Nephron (organoid): ENCODE measurements around the gene SIRT1.
"Not testable (repeated sequence)": the region's sequence is repeated elsewhere in the genome, so short reads cannot be mapped to it uniquely, and the experiment has no call there.

Experiments
- H3K27ac Mint-ChIP-seq, 3 experiments: 2 replicates each; pipeline ENCODE4 v1.8.0; 2020; ENCODE audit warnings: mixed read lengths in 3 of 3, mild to moderate bottlenecking in 2 of 3, moderate library complexity in 1 of 3
- H3K27me3 Mint-ChIP-seq: 2 replicates; pipeline ENCODE4 v1.8.0; 2021; ENCODE audit warnings: low read depth, mild to moderate bottlenecking, moderate library complexity, mixed read lengths
- H3K36me3 Mint-ChIP-seq: 2 replicates; pipeline ENCODE4 v1.8.0; 2020; ENCODE audit warnings: low read depth, mixed read lengths
- H3K4me1 Mint-ChIP-seq: 2 replicates; pipeline ENCODE4 v1.8.0; 2020; ENCODE audit warnings: mixed read lengths
- H3K4me3 Mint-ChIP-seq, 3 experiments: 2 replicates each; pipeline ENCODE4 v1.8.0; 2020; ENCODE audit warnings: mild to moderate bottlenecking in 3 of 3, mixed read lengths in 3 of 3, moderate library complexity in 2 of 3
- H3K9me3 Mint-ChIP-seq: 2 replicates; pipeline ENCODE4 v1.8.0; 2020; ENCODE audit warnings: mixed read lengths
- TF ChIP-seq, protein P1 (sequence below), 3 experiments: fragments of 200-600 bp; sonication (generic); IDR thresholded peaks; one replicate each; pipeline ENCODE4 v1.5.0; 2021; ENCODE audit warnings: antibody characterized with exemption in 3 of 3; ENCODE audit not compliant: unreplicated experiment in 3 of 3

The SIRT1 gene

DNA sequence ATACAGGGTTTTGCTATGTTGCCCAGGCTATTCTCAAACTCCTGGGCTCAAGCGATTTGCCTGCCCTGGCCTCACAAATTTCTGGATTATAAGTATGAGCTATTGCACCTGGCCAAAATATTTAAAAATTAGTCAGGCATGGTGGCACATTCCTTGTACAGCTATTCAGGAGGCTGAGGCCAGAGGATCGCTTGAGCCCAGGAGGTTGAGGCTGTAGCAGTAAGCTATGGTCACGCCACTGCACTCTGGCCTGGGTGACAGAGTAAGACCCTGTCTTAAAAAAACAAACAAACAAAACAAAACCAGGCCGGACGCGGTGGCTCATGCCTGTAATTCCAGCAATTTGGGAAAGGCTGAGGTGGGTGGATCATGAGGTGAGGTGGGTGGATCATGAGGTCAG lies 14.5 kb upstream of the SIRT1 start:
- H3K4me3 Mint-ChIP-seq = no peak overlapping the region
- TF ChIP-seq, protein P1, sequence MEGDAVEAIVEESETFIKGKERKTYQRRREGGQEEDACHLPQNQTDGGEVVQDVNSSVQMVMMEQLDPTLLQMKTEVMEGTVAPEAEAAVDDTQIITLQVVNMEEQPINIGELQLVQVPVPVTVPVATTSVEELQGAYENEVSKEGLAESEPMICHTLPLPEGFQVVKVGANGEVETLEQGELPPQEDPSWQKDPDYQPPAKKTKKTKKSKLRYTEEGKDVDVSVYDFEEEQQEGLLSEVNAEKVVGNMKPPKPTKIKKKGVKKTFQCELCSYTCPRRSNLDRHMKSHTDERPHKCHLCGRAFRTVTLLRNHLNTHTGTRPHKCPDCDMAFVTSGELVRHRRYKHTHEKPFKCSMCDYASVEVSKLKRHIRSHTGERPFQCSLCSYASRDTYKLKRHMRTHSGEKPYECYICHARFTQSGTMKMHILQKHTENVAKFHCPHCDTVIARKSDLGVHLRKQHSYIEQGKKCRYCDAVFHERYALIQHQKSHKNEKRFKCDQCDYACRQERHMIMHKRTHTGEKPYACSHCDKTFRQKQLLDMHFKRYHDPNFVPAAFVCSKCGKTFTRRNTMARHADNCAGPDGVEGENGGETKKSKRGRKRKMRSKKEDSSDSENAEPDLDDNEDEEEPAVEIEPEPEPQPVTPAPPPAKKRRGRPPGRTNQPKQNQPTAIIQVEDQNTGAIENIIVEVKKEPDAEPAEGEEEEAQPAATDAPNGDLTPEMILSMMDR (IDR thresholded peaks at IDR 0.05; ENCODE audit: unreplicated experiment in 3 of 3) = no peak
- H3K4me1 Mint-ChIP-seq = no peaks in the 10 kb centered on the region
- no peaks in the 10 kb centered on the region for H3K9me3 Mint-ChIP-seq
- H3K36me3 Mint-ChIP-seq = no peaks in the 10 kb centered on the region
- H3K27ac Mint-ChIP-seq = no peak overlapping the region
- no peaks in the 10 kb centered on the region for H3K27me3 Mint-ChIP-seq

DNA sequence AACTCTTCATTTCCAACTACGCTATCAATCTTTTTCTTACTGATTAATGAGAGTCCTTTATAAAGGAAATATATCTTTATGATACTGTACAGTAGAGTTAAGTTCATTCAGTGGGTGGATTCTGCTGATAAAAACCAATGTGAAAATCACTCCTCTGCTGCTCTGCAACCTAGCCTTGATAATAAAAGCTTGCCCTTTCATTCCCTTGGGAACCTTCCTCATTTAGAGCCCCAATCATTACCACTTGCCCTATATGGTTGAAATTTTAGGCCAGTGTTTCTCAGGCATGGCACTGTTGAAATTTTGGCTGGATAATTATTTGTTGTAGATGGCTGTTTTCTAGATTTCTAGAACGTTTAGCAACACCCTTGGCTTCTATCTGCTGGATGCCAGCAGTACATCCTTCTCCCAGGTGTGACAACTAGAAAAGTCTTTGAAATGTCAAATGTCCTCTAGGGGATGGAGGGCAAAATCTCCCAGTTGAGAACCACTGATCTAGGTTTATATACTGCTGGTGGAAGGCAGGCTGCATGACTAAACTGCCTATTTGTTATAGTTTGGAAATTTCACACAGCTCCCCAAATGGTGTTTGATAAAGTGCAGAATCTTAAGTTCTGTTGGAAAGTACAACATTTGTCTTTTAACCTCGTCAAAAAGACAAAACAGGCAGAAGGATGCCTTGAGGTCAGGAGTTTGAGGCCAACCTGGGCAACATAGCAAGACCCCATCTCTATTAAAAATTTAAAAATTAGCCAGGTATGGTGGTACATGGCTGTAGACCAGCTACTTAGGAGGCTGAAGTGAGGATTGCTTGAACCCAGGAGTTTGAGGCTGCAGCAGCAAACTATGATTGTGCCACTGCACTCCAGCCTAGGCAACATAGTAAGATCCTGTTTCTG lies 8.9 kb upstream of the SIRT1 start:
- Mint-ChIP-seq H3K27me3 (no peaks in the 10 kb centered on the region), H3K36me3 (no peaks in the 10 kb centered on the region), H3K4me1 (no peaks in the 10 kb centered on the region), H3K27ac (no peak overlapping the region), H3K9me3 (no peaks in the 10 kb centered on the region), H3K4me3 (no peak overlapping the region)
- TF ChIP-seq, protein P1 (IDR thresholded peaks at IDR 0.05; ENCODE audit: unreplicated experiment in 3 of 3) = no peak

DNA sequence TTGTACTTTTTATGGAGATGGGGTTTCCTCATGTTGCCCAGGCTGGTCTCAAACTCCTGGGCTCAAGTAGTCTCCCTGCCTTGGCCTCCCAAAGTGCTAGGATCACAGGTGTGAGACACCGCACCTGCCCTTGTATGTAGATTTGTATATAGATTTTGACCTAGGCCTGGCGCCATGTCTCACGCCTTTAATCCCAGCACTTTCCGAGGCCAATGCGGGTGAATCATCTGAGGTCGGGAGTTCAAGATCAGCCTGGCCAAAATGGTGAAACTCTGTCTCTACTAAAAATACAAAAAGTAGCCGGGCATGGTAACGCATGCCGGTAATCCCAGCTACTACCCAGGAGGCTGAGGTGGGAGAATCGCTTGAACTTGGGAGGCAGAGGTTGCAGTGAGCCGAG lies 7.0 kb upstream of the SIRT1 start:
- H3K27ac Mint-ChIP-seq, H3K9me3 Mint-ChIP-seq, H3K36me3 Mint-ChIP-seq, H3K4me1 Mint-ChIP-seq, H3K4me3 Mint-ChIP-seq, H3K27me3 Mint-ChIP-seq: not testable (repeated sequence)

DNA sequence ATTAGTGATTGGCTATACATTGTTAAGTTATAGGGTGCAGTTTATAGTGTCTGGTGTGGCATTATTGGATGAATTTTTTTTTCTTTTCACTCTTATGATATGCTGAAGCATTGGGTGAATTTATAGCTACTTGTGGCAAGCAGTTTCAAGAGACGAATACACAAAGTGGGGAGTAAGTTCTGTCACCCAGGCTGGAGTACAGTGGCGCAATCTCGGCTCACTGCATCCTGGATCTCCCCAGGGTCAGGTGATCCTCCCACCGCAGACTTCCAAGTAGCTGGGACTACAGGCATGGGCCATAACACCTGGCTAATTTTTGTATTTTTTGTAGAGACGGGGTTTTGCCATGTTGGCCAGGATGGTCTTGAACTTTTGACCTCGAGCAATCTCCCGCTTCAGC lies 6.3 kb upstream of the SIRT1 start:
- Mint-ChIP-seq H3K4me3 (no peak overlapping the region), H3K9me3 (no peaks in the 10 kb centered on the region), H3K27ac (no peak overlapping the region), H3K36me3 (no peaks in the 10 kb centered on the region), H3K27me3 (no peaks in the 10 kb centered on the region), H3K4me1 (no peaks in the 10 kb centered on the region)
- TF ChIP-seq, protein P1 (IDR thresholded peaks at IDR 0.05; ENCODE audit: unreplicated experiment in 3 of 3) = no peak

DNA sequence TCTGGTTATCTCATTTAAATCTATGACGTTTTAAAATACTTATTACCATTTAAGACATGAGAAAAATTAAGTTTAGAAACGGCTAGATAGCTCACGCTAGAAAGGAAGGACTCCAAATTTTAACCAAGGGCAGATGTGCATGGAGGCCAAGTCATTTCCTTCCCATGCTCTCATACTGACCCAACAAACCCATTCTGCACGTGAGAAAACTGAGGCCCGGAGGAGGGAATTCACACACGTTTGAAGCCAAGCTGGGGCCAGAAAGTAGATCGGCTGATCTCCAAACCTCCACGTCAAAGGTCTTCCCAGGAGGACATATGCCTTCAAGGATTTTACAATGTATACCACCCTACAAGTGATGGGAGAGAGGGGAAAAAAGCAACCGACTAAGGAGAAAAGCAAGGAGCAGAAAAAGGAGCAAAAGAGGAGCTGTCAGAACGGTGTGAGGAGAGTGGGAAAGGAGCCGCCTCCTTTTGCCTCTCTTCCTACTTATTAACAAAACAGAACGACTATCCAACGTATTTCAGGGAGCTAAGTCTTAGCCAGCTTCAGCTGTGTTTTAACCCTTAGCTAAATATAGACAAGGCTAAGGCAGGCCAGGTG lies 645 bp upstream of the SIRT1 start:
- Mint-ChIP-seq H3K27ac (peak overlapping the region; percentile 95 to 99 (median 97)), H3K27me3 (no peaks in the 10 kb centered on the region), H3K4me3 (peak overlapping the region; percentile 84 to 95 (median 93)), H3K9me3 (no peaks in the 10 kb centered on the region), H3K4me1 (peaks cover 10% of the 10 kb centered on the region), H3K36me3 (peaks cover 18% of the 10 kb centered on the region)
- TF ChIP-seq, protein P1 (IDR thresholded peaks at IDR 0.05; ENCODE audit: unreplicated experiment in 3 of 3) = no peak

DNA sequence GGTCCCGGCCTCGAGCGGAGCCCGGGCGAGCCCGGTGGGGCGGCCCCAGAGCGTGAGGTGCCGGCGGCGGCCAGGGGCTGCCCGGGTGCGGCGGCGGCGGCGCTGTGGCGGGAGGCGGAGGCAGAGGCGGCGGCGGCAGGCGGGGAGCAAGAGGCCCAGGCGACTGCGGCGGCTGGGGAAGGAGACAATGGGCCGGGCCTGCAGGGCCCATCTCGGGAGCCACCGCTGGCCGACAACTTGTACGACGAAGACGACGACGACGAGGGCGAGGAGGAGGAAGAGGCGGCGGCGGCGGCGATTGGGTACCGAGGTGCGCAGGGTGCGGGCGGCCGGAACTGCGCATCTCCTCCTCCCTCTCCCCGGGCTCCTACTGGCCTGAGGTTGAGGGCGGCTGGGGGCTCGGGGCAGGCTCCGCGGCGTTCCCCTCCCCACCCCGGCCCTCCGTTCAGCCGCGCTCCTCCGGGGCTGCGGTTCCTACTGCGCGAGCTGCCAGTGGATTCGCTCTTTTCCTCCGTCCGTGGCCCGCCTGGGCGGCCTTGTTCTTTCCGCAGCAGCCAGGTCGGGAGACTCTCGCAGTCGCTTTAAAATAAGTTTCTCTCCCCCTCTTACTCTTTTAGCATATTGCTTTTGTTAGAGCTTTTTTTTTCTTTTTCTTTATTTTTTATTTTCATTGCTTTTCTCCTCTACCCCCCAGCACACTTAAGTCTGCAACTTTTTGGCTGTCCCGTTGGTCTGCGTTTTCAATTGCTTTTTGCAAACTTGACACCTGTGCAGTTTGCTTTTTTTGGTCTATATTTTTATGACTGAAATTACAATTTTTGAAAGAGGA lies 600 bp downstream of the SIRT1 start:
- TF ChIP-seq, protein P1 (IDR thresholded peaks at IDR 0.05; ENCODE audit: unreplicated experiment in 3 of 3) = no peak
- peak overlapping the region; percentile 95 to 99 (median 97) for H3K27ac Mint-ChIP-seq
- no peaks in the 10 kb centered on the region for H3K27me3 Mint-ChIP-seq
- H3K4me1 Mint-ChIP-seq = peaks cover 10% of the 10 kb centered on the region
- peak overlapping the region; percentile 94 to 98 (median 95) for H3K4me3 Mint-ChIP-seq
- H3K9me3 Mint-ChIP-seq = no peaks in the 10 kb centered on the region
- peaks cover 29% of the 10 kb centered on the region for H3K36me3 Mint-ChIP-seq
